HepG2 (cell line): ENCODE data around the gene SH3BP2. TPM values are rescaled to one million over a fixed set of nuclear protein-coding genes. Genes with fewer than 3 reads are reported as not detected.

Experiments
- ADNP ChIP-seq: sonication (generic); formaldehyde crosslinking; IDR thresholded peaks from 2 replicates; pipeline ENCODE4 v1.4.0; 2020; ENCODE audit warnings: missing genetic modification reagents
- ELF1 ChIP-seq: sonication (generic); formaldehyde crosslinking; IDR thresholded peaks from 2 replicates; pipeline ENCODE4 v1.4.0; 2020; ENCODE audit warnings: missing genetic modification reagents
- HIC2 ChIP-seq: sonication (generic); formaldehyde crosslinking; IDR thresholded peaks from 2 replicates; pipeline ENCODE4 v1.9.0; 2022; ENCODE audit warnings: low read depth, missing genetic modification reagents
- JDP2 ChIP-seq: sonication (generic); formaldehyde crosslinking; IDR thresholded peaks from 2 replicates; pipeline ENCODE4 v1.8.1; 2022; ENCODE audit warnings: missing genetic modification reagents, borderline replicate concordance
- MLLT10 ChIP-seq: sonication (generic); formaldehyde crosslinking; IDR thresholded peaks from 2 replicates; pipeline ENCODE4 v1.4.0; 2020; ENCODE audit warnings: missing genetic modification reagents
- MXD1 ChIP-seq: sonication (generic); formaldehyde crosslinking; IDR thresholded peaks from 2 replicates; pipeline ENCODE4 v1.4.0; 2020; ENCODE audit warnings: mild to moderate bottlenecking, missing genetic modification reagents
- PATZ1 ChIP-seq: sonication (generic); formaldehyde crosslinking; IDR thresholded peaks from 2 replicates; pipeline ENCODE4 v1.4.0; 2020; ENCODE audit warnings: missing genetic modification reagents
- PHF21A ChIP-seq: sonication (generic); formaldehyde crosslinking; IDR thresholded peaks from 2 replicates; pipeline ENCODE4 v1.5.0; 2020; ENCODE audit warnings: mild to moderate bottlenecking, missing genetic modification reagents
- SIN3B ChIP-seq: fragments of 150-350 bp; IDR thresholded peaks from 2 replicates; pipeline ENCODE4 v1.6.1; 2014; ENCODE audit warnings: low read length
- SMARCE1 ChIP-seq: fragments of 450-650 bp; IDR thresholded peaks from 2 replicates; pipeline ENCODE4 v1.6.1; 2017; ENCODE audit warnings: borderline replicate concordance
- SP4 ChIP-seq: sonication (generic); formaldehyde crosslinking; IDR thresholded peaks from 2 replicates; pipeline ENCODE4 v1.8.1; 2023; ENCODE audit warnings: mild to moderate bottlenecking, missing genetic modification reagents
- TARDBP ChIP-seq: sonication (generic); formaldehyde crosslinking; IDR thresholded peaks from 2 replicates; pipeline ENCODE4 v1.8.0; 2022; ENCODE audit warnings: mild to moderate bottlenecking, missing genetic modification reagents
- TCF7L2 ChIP-seq: IDR thresholded peaks from 2 replicates; pipeline ENCODE4 v1.6.1; 2011; ENCODE audit warnings: mild to moderate bottlenecking, low read depth, low read length, moderate library complexity
- ZBTB49 ChIP-seq: sonication (generic); formaldehyde crosslinking; IDR thresholded peaks from 2 replicates; pipeline ENCODE4 v1.4.0; 2020; ENCODE audit warnings: missing genetic modification reagents, borderline replicate concordance
- ZNF138 ChIP-seq: sonication (generic); formaldehyde crosslinking; IDR thresholded peaks from 2 replicates; pipeline ENCODE4 v1.5.0; 2020; ENCODE audit warnings: mild to moderate bottlenecking, low read depth, missing genetic modification reagents
- ZNF264 ChIP-seq: sonication (generic); formaldehyde crosslinking; IDR thresholded peaks from 2 replicates; pipeline ENCODE4 v1.4.0; 2020; ENCODE audit warnings: missing genetic modification reagents
- ZNF296 ChIP-seq: sonication (generic); formaldehyde crosslinking; conservative IDR thresholded peaks from 2 replicates; pipeline ENCODE4 v1.5.0; 2020; ENCODE audit warnings: mild to moderate bottlenecking, missing genetic modification reagents
- ZNF326 ChIP-seq: sonication (generic); formaldehyde crosslinking; IDR thresholded peaks from 2 replicates; pipeline ENCODE4 v1.4.0; 2020; ENCODE audit warnings: missing genetic modification reagents, borderline replicate concordance
- ZNF333 ChIP-seq: sonication (generic); formaldehyde crosslinking; IDR thresholded peaks from 2 replicates; pipeline ENCODE4 v1.4.0; 2020; ENCODE audit warnings: mild to moderate bottlenecking, missing genetic modification reagents, borderline replicate concordance
- ZNF670 ChIP-seq: sonication (generic); formaldehyde crosslinking; IDR thresholded peaks from 2 replicates; pipeline ENCODE4 v1.8.0; 2022; ENCODE audit warnings: mild to moderate bottlenecking, missing genetic modification reagents, borderline replicate concordance
- ZNF740 ChIP-seq: sonication (generic); formaldehyde crosslinking; IDR thresholded peaks from 2 replicates; pipeline ENCODE4 v1.4.0; 2020; ENCODE audit warnings: missing genetic modification reagents
- ZNF790 ChIP-seq: sonication (generic); formaldehyde crosslinking; IDR thresholded peaks from 2 replicates; pipeline ENCODE4 v1.8.0; 2022; ENCODE audit warnings: missing genetic modification reagents, mild to moderate bottlenecking, borderline replicate concordance
- ZSCAN12 ChIP-seq: sonication (generic); formaldehyde crosslinking; IDR thresholded peaks from 2 replicates; pipeline ENCODE4 v1.9.0; 2021; ENCODE audit warnings: mild to moderate bottlenecking, missing genetic modification reagents
- polyA plus RNA-seq, 8 experiments: library from polyadenylated mRNA; depleted of rRNA in 3 of 8; stranded (reverse) in 7 of 8; unstranded in 1 of 8; fragments of >200 nt; fragmentation: Illumina TruSeq in 4 of 8; extraction: Trizol in 4 of 8; gene quantifications; 2 replicates each; pipeline versions ENCODE4 v1.2.1 to v1.2.3, GENCODE V29; 2011 to 2016; ENCODE audit warnings: low read depth in 4 of 8, missing spikeins in 1 of 8, mixed read lengths in 1 of 8; ENCODE audit not compliant: insufficient read depth in 1 of 8
- total RNA-seq, 5 experiments: library from RNA; depleted of rRNA; stranded (reverse); fragments of >200 nt; fragmentation: Illumina TruSeq; extraction: Trizol; gene quantifications; 2 replicates each; pipeline ENCODE4 v1.2.3, GENCODE V29; 2016; ENCODE audit warnings: low read depth in 1 of 5

SH3BP2 gene
- total and polyA plus RNA-seq, 2 of the 13 experiments (the other 11 are each of a cell fraction or from before 2014, with no cell fraction given), result 16.9 to 34.5 TPM

- TF ChIP-seq HIC2 (CRISPR knock-in tag) (peak; percentile 84; the same call in 1 of the 2 replicates), SP4 (peak; percentile 84), MXD1 (CRISPR knock-in tag) (peak; percentile 23; the same call in 1 of the 2 replicates), ZNF264 (CRISPR knock-in tag) (0 out of 2 replicates have a peak, but pooled peaks have one; percentile 16), MLLT10 (CRISPR knock-in tag) (no peak), ZNF740 (CRISPR knock-in tag) (peak; percentile 6; the same call in 1 of the 2 replicates), ZNF333 (CRISPR knock-in tag) (no peak; the same call in 1 of the 2 replicates), ELF1 (CRISPR knock-in tag) (peak; percentile 66), JDP2 (CRISPR knock-in tag) (no peak), TARDBP (CRISPR knock-in tag) (peak; percentile 67), TCF7L2 (no peak), PHF21A (CRISPR knock-in tag) (peak; percentile 91), PATZ1 (CRISPR knock-in tag) (peak; percentile 95), SIN3B (no peak), ZNF326 (CRISPR knock-in tag) (0 out of 2 replicates have a peak, but pooled peaks have one; percentile 38), ADNP (CRISPR knock-in tag) (no peak), ZSCAN12 (CRISPR knock-in tag) (no peak; the same call in 1 of the 2 replicates), ZBTB49 (CRISPR knock-in tag) (no peak), ZNF138 (CRISPR knock-in tag) (no peak), ZNF790 (CRISPR knock-in tag) (0 out of 2 replicates have a peak, but pooled peaks have one; percentile 39), ZNF296 (CRISPR knock-in tag) (no peak; the same call in 1 of the 2 replicates), ZNF670 (CRISPR knock-in tag) (no peak), SMARCE1 (no peak)
Observed at GRCh38 chr4:2800691-2801596, 8.1 kb downstream of the SH3BP2 start (continued).
